Muscle of leg (tissue), 11 donors: Measurements from ENCODE around the gene KCNJ10. TPM values are rescaled to one million over a fixed set of nuclear protein-coding genes. Genes with fewer than 3 reads are reported as not detected.

Experiments
- DNase-seq: peaks from one replicate; pipeline ENCODE4 v3.0.0; 2013
- H3K27ac ChIP-seq: one replicate; pipeline ENCODE4 v1.5.1; 2013; ENCODE audit warnings: mild to moderate bottlenecking, low read length, control low read depth
- H3K27me3 ChIP-seq: one replicate; pipeline ENCODE4 v1.6.1; 2013; ENCODE audit warnings: low read length; ENCODE audit not compliant: control insufficient read depth, insufficient read depth
- H3K36me3 ChIP-seq: one replicate; pipeline ENCODE4 v1.6.1; 2013; ENCODE audit warnings: low read length; ENCODE audit not compliant: control insufficient read depth, insufficient read depth
- H3K4me1 ChIP-seq: one replicate; pipeline ENCODE4 v1.6.1; 2013; ENCODE audit warnings: low read length; ENCODE audit not compliant: control insufficient read depth, insufficient read depth
- H3K4me3 ChIP-seq: one replicate; pipeline ENCODE4 v1.5.1; 2013; ENCODE audit warnings: low read length, control low read depth
- H3K9me3 ChIP-seq: replicated peaks from 2 replicates; pipeline ENCODE4 v1.6.1; 2013; ENCODE audit warnings: low read depth, low read length; ENCODE audit not compliant: control insufficient read depth
- WGBS: methylation state at CpG from one replicate; pipeline ENCODE4 v1.1.5; 2013; ENCODE audit warnings: missing lambda C conversion rate; ENCODE audit not compliant: insufficient coverage; 5-methylcytosine and 5-hydroxymethylcytosine counted together
- polyA plus RNA-seq, 8 donors: library from polyadenylated mRNA; unstranded; fragments of 120-200 nt; gene quantifications; one replicate each; pipeline versions ENCODE4 v1.2.1 to v1.2.3, GENCODE V29; 2013; ENCODE audit warnings: inconsistent platforms in 1 of 8, low replicate concordance in 1 of 8; ENCODE audit not compliant: insufficient read length in 8 of 8, insufficient read depth in 1 of 8
- total RNA-seq: library from RNA; stranded (reverse); fragments of 120-200 nt; gene quantifications from one replicate; pipeline ENCODE4 v1.2.4, GENCODE V29; 2013

KCNJ10 gene
- total and polyA plus RNA-seq, 9 donors = 0.30 to 1.6 (median 0.64) TPM

DNA sequence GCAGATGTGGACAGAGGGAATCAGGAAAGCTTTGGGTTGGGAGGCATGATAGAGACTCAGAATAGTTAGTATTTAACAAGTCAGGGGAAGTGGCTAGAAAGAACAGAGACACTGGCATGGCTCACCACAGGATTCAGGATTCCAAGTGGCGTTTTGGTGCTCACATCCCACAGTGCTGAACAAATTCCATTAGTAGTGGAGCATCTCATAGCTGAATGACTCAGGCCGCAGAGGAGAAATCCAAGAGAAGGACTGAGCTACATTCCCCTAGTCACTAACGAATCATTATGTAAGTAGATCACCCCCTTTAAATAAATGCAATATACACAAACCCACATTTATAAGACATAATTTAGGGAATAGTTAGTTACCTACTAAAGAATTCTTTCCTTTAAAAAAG, 6.3 kb upstream of the KCNJ10 start:
- Histone ChIP-seq H3K4me3 (no peak overlapping the region), H3K27me3 (peaks cover 19% of the 10 kb centered on the region), H3K4me1 (peaks cover 10% of the 10 kb centered on the region), H3K9me3 (no peaks in the 10 kb centered on the region), H3K36me3 (no peaks in the 10 kb centered on the region), H3K27ac (no peak overlapping the region)
- WGBS = no CpG with 5 or more reads among the region's 3 CpGs
- DNase-seq = no peak

DNA sequence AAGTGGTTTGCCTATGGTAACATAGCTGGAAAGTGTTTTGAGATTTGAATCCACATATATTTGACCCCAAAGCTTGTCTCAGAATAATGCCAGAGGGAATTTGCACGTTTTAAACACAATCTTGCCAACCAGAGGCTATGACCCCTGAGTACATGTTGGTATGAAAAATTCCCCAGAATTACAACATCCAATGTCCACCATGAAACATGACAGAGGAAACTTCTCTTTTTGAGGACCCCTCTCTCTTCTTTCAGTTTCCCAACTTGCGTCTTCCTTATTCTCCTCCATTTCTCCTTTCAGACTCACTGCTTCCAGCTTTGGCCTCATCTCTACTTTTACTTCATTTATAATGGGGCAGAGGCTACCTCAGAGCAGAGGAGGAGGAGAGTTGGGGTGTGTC, 5.9 kb upstream of the KCNJ10 start:
- Histone ChIP-seq H3K9me3 (no peaks in the 10 kb centered on the region), H3K27me3 (peaks cover 14% of the 10 kb centered on the region), H3K4me3 (no peak overlapping the region), H3K4me1 (peaks cover 12% of the 10 kb centered on the region), H3K36me3 (no peaks in the 10 kb centered on the region), H3K27ac (no peak overlapping the region)
- WGBS = no CpG with 5 or more reads among the region's 2 CpGs
- no peak for DNase-seq

- H3K4me3 ChIP-seq = no peak overlapping the region
- H3K4me1 ChIP-seq = peaks cover 17% of the 10 kb centered on the region
- no peaks in the 10 kb centered on the region for H3K9me3 ChIP-seq
- no peaks in the 10 kb centered on the region for H3K36me3 ChIP-seq
- peaks cover 17% of the 10 kb centered on the region for H3K27me3 ChIP-seq
- H3K27ac ChIP-seq = no peak overlapping the region
- WGBS = 66% methylated on average over 3 of the region's 4 CpGs
- no peak for DNase-seq
These were observed 4.9 kb upstream of the KCNJ10 start for GRCh38 chr1:160074865-160075264.

DNA sequence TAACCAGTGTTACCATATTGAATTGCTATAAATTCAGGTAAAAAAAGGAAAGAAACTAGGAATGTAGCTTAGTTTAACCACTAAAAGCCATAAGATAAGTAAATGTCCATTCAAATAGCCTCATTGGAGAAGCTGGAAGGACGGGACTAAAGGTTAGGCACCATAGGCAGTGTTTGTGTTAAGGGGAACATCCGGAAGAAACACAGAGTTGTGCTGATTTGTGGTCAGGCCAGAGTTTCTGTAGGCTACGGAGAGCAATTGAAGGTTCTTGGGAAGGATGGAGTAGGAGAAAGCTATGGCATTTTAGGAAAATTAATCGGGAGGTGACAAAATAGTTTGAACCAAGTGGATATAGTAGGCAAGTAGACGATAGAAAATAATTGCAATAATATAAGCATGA, 1.3 kb upstream of the KCNJ10 start:
- Histone ChIP-seq H3K36me3 (no peaks in the 10 kb centered on the region), H3K27ac (no peak overlapping the region), H3K4me3 (no peak overlapping the region), H3K27me3 (peaks cover 30% of the 10 kb centered on the region), H3K4me1 (peaks cover 17% of the 10 kb centered on the region), H3K9me3 (no peaks in the 10 kb centered on the region)
- 63% methylated on average over 5 of the region's 5 CpGs for WGBS
- DNase-seq = no peak

GRCh38 chr1:160070243-160071163, 543 bp upstream of the KCNJ10 start:
- WGBS = under 1% methylated on average over 36 of the region's 46 CpGs
- H3K4me3 ChIP-seq = peak overlapping the region; percentile 65
- no peak overlapping the region for H3K27ac ChIP-seq
- H3K4me1 ChIP-seq = peaks cover 17% of the 10 kb centered on the region
- H3K27me3 ChIP-seq = peaks cover 27% of the 10 kb centered on the region
- DNase-seq = peak; percentile 89
- H3K9me3 ChIP-seq = no peaks in the 10 kb centered on the region
- H3K36me3 ChIP-seq = no peaks in the 10 kb centered on the region

DNA sequence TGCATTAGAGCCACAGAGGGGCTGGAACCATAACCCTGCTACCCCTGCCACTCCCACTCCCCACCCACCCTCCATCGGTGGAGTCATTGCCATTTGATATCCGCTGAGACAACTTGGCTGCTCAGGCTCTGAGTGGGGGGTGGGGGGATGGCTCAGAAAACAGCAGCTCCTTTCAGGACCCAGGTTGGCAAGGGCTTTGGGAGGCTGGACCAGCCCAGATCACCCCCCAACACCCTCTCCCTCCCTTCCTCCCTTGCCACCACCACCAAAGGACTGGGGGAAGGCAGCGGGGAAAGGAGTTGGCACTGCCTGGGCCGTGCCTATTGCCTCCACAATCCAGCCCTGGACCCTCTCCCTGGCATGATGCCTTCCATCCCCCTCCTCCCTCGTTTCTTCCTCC, 1.7 kb downstream of the KCNJ10 start:
- no peak for DNase-seq
- H3K36me3 ChIP-seq = no peaks in the 10 kb centered on the region
- peaks cover 27% of the 10 kb centered on the region for H3K27me3 ChIP-seq
- H3K4me3 ChIP-seq = no peak overlapping the region
- H3K27ac ChIP-seq = no peak overlapping the region
- H3K4me1 ChIP-seq = peaks cover 17% of the 10 kb centered on the region
- no peaks in the 10 kb centered on the region for H3K9me3 ChIP-seq
- 43% methylated on average over 2 of the region's 5 CpGs for WGBS

- Histone ChIP-seq H3K4me1 (peaks cover 18% of the 10 kb centered on the region), H3K9me3 (no peaks in the 10 kb centered on the region), H3K4me3 (no peak overlapping the region), H3K36me3 (no peaks in the 10 kb centered on the region), H3K27me3 (peaks cover 32% of the 10 kb centered on the region), H3K27ac (no peak overlapping the region)
- WGBS = 86% methylated on average over 1 of the region's 6 CpGs
- DNase-seq = peak; percentile 52
These were observed 2.9 kb downstream of the KCNJ10 start for GRCh38 chr1:160066829-160067745.

- Histone ChIP-seq H3K4me1 (peaks cover 12% of the 10 kb centered on the region), H3K36me3 (no peaks in the 10 kb centered on the region), H3K27ac (no peak overlapping the region), H3K9me3 (no peaks in the 10 kb centered on the region), H3K27me3 (peaks cover 21% of the 10 kb centered on the region), H3K4me3 (no peak overlapping the region)
- DNase-seq = no peak
- WGBS = no CpG with 5 or more reads among the region's 3 CpGs
These were observed 5.2 kb downstream of the KCNJ10 start for GRCh38 chr1:160064746-160065145.

DNA sequence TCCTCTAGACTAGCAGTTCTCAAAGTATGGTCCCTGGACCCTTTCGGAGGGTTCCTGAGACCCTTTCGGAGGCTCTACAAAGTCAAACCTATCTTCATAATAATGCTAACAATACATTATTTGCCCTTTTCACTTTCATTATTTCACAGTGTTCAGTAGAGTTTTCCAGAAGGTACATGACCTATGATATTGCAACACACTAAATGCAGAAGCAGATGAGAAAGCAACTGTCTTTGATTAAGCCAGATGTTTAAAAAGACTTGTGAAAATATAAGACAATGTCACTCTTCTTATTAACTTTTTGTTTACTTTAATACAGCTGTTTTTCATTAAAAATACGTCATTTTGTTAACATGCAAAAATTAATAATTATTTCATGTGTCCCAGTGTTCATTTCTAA, 5.8 kb downstream of the KCNJ10 start:
- no peaks in the 10 kb centered on the region for H3K9me3 ChIP-seq
- peaks cover 10% of the 10 kb centered on the region for H3K4me1 ChIP-seq
- DNase-seq = no peak
- no CpG with 5 or more reads among the region's 3 CpGs for WGBS
- H3K27me3 ChIP-seq = peaks cover 16% of the 10 kb centered on the region
- H3K36me3 ChIP-seq = no peaks in the 10 kb centered on the region
- H3K4me3 ChIP-seq = no peak overlapping the region
- no peak overlapping the region for H3K27ac ChIP-seq

GRCh38 chr1:160063176-160063575, 6.8 kb downstream of the KCNJ10 start:
- DNase-seq = no peak
- H3K27me3 ChIP-seq = peaks cover 12% of the 10 kb centered on the region
- no peak overlapping the region for H3K4me3 ChIP-seq
- no peaks in the 10 kb centered on the region for H3K36me3 ChIP-seq
- WGBS = 83% methylated on average over 3 of the region's 5 CpGs
- H3K4me1 ChIP-seq = peaks cover 10% of the 10 kb centered on the region
- H3K27ac ChIP-seq = no peak overlapping the region
- no peaks in the 10 kb centered on the region for H3K9me3 ChIP-seq
